ENCODE measurements around the gene RNF130. TPM values are rescaled to one million over a fixed set of nuclear protein-coding genes. Genes with fewer than 3 reads are reported as not detected.

Gene RNF130
- total and polyA plus RNA-seq, 9 of the 15 experiments (the other 6 are each of a cell fraction or from before 2014, with no cell fraction given): 5.8 to 39.4 (median 27.1) TPM

DNA sequence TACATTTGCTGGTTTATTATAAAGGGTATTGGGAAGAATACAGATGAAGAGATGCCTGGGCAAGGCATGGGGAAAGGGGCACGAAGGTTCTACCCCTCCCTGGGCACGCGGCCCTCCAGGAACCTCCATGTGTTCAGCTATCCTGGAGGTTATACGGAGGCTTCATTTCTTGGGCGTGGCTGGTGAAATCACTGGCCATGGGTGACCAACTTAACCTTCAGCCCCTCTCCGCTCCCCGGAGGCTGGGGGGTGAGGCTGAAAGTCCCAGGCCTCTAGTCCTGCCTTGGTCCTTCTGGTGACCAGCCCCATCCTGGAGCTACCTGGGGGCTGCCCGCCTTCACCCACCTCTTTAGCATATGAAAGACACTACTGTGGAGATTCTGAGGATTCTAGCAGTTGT is 17.0 kb upstream of the RNF130 start (continued):
- TF ChIP-seq, protein P1, sequence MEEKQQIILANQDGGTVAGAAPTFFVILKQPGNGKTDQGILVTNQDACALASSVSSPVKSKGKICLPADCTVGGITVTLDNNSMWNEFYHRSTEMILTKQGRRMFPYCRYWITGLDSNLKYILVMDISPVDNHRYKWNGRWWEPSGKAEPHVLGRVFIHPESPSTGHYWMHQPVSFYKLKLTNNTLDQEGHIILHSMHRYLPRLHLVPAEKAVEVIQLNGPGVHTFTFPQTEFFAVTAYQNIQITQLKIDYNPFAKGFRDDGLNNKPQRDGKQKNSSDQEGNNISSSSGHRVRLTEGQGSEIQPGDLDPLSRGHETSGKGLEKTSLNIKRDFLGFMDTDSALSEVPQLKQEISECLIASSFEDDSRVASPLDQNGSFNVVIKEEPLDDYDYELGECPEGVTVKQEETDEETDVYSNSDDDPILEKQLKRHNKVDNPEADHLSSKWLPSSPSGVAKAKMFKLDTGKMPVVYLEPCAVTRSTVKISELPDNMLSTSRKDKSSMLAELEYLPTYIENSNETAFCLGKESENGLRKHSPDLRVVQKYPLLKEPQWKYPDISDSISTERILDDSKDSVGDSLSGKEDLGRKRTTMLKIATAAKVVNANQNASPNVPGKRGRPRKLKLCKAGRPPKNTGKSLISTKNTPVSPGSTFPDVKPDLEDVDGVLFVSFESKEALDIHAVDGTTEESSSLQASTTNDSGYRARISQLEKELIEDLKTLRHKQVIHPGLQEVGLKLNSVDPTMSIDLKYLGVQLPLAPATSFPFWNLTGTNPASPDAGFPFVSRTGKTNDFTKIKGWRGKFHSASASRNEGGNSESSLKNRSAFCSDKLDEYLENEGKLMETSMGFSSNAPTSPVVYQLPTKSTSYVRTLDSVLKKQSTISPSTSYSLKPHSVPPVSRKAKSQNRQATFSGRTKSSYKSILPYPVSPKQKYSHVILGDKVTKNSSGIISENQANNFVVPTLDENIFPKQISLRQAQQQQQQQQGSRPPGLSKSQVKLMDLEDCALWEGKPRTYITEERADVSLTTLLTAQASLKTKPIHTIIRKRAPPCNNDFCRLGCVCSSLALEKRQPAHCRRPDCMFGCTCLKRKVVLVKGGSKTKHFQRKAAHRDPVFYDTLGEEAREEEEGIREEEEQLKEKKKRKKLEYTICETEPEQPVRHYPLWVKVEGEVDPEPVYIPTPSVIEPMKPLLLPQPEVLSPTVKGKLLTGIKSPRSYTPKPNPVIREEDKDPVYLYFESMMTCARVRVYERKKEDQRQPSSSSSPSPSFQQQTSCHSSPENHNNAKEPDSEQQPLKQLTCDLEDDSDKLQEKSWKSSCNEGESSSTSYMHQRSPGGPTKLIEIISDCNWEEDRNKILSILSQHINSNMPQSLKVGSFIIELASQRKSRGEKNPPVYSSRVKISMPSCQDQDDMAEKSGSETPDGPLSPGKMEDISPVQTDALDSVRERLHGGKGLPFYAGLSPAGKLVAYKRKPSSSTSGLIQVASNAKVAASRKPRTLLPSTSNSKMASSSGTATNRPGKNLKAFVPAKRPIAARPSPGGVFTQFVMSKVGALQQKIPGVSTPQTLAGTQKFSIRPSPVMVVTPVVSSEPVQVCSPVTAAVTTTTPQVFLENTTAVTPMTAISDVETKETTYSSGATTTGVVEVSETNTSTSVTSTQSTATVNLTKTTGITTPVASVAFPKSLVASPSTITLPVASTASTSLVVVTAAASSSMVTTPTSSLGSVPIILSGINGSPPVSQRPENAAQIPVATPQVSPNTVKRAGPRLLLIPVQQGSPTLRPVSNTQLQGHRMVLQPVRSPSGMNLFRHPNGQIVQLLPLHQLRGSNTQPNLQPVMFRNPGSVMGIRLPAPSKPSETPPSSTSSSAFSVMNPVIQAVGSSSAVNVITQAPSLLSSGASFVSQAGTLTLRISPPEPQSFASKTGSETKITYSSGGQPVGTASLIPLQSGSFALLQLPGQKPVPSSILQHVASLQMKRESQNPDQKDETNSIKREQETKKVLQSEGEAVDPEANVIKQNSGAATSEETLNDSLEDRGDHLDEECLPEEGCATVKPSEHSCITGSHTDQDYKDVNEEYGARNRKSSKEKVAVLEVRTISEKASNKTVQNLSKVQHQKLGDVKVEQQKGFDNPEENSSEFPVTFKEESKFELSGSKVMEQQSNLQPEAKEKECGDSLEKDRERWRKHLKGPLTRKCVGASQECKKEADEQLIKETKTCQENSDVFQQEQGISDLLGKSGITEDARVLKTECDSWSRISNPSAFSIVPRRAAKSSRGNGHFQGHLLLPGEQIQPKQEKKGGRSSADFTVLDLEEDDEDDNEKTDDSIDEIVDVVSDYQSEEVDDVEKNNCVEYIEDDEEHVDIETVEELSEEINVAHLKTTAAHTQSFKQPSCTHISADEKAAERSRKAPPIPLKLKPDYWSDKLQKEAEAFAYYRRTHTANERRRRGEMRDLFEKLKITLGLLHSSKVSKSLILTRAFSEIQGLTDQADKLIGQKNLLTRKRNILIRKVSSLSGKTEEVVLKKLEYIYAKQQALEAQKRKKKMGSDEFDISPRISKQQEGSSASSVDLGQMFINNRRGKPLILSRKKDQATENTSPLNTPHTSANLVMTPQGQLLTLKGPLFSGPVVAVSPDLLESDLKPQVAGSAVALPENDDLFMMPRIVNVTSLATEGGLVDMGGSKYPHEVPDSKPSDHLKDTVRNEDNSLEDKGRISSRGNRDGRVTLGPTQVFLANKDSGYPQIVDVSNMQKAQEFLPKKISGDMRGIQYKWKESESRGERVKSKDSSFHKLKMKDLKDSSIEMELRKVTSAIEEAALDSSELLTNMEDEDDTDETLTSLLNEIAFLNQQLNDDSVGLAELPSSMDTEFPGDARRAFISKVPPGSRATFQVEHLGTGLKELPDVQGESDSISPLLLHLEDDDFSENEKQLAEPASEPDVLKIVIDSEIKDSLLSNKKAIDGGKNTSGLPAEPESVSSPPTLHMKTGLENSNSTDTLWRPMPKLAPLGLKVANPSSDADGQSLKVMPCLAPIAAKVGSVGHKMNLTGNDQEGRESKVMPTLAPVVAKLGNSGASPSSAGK (IDR thresholded peaks at IDR 0.05): no peak
- no peak for TF ChIP-seq KDM1A (IDR thresholded peaks at IDR 0.05)
- TF ChIP-seq ZNF12 (CRISPR knock-in tag; IDR thresholded peaks at IDR 0.05): no peak
- no peak for TF ChIP-seq PHF21A (IDR thresholded peaks at IDR 0.05; ENCODE audit: borderline replicate concordance, low read depth)
- TF ChIP-seq TBP (optimal IDR thresholded peaks at IDR 0.05; ENCODE audit: low read depth, low read length): no peak
- TF ChIP-seq, protein P2, sequence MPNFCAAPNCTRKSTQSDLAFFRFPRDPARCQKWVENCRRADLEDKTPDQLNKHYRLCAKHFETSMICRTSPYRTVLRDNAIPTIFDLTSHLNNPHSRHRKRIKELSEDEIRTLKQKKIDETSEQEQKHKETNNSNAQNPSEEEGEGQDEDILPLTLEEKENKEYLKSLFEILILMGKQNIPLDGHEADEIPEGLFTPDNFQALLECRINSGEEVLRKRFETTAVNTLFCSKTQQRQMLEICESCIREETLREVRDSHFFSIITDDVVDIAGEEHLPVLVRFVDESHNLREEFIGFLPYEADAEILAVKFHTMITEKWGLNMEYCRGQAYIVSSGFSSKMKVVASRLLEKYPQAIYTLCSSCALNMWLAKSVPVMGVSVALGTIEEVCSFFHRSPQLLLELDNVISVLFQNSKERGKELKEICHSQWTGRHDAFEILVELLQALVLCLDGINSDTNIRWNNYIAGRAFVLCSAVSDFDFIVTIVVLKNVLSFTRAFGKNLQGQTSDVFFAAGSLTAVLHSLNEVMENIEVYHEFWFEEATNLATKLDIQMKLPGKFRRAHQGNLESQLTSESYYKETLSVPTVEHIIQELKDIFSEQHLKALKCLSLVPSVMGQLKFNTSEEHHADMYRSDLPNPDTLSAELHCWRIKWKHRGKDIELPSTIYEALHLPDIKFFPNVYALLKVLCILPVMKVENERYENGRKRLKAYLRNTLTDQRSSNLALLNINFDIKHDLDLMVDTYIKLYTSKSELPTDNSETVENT (CRISPR knock-in tag; IDR thresholded peaks at IDR 0.05): no peak
- TF ChIP-seq, protein P3, sequence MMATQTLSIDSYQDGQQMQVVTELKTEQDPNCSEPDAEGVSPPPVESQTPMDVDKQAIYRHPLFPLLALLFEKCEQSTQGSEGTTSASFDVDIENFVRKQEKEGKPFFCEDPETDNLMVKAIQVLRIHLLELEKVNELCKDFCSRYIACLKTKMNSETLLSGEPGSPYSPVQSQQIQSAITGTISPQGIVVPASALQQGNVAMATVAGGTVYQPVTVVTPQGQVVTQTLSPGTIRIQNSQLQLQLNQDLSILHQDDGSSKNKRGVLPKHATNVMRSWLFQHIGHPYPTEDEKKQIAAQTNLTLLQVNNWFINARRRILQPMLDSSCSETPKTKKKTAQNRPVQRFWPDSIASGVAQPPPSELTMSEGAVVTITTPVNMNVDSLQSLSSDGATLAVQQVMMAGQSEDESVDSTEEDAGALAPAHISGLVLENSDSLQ (IDR thresholded peaks at IDR 0.05): no peak
- no peak for TF ChIP-seq SRF (CRISPR knock-in tag; IDR thresholded peaks at IDR 0.05)
- no peak for TF ChIP-seq MEF2A (IDR thresholded peaks at IDR 0.05; ENCODE audit: control insufficient read depth, low read depth, low read length)
- TF ChIP-seq MTA1 (IDR thresholded peaks at IDR 0.05; ENCODE audit: borderline replicate concordance): no peak
